Hindlimb muscle (tissue), 1 donor: Measurements from ENCODE around the gene TULP3. TPM values are rescaled to one million over a fixed set of nuclear protein-coding genes. Genes with fewer than 3 reads are reported as not detected.

ENCODE experiments used
- DNase-seq: peaks from one replicate; pipeline ENCODE4 v3.0.0-alpha.2; 2013
- polyA plus RNA-seq: library from polyadenylated mRNA; unstranded; fragments of 120-200 nt; gene quantifications from one replicate; pipeline ENCODE4 v1.2.1, GENCODE V29; 2013; ENCODE audit not compliant: insufficient read length

Gene TULP3
- polyA plus RNA-seq, 1 donor: 24.8 TPM

DNA sequence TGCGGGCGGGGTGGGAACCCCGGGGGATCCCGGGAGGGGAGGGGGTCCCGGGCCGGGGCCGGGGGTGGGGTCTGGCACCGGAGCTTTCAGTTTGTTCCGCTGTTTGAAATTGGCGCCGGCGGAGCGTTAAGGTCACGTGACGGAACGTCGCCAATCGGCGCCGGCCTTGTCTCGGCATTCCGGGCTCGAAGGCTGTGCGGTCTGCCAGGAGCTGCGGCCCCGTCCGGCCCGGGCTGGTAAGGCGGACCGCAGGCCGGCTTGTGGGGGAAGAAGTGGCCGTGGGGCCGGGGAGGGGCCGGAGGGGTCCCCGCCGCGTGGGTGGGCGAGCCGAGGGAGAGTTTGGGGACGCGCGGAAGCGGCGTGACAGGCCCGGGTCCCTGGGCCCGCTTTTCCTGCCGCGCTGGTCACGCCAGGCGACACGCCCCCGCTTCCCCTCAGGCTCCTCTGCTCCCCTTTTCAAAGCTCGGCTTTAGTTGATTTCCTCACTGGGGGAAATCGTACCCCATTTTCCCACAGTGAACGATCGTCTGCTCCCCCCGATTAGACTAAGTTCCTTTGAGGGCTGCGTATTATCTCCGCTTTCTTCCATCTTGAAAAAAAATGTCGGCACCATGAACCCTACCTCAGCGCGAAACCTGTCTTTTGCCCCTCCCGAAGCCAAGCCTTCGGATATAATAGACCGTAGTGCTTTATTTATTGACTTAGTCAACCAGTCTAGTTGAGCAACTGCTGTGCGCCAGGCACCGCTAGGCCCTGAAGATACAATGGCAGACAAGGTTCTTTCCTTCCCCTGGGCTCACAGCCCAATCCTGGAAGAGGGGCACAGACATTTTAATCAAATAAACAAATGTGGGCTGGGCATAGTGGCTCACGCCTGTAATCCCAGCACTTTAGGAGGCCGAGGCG lies 13.4 kb upstream of the TULP3 start, which contains the start of the genes FOXM1 and RHNO1:
TSS of gene FOXM1 (minus strand) at position 128 of the 906 bp plus-strand sequence. CDS start 2,696 bp downstream, outside the sequence.
TSS of gene RHNO1 (plus strand) at position 177 of the 906 bp plus-strand sequence. CDS start 8,144 bp downstream, outside the sequence.
- peak; percentile 95 for DNase-seq

- peak; percentile 15 for DNase-seq
Measured at GRCh38 chr12:2877953-2878732, 12.5 kb upstream of the TULP3 start.

DNA sequence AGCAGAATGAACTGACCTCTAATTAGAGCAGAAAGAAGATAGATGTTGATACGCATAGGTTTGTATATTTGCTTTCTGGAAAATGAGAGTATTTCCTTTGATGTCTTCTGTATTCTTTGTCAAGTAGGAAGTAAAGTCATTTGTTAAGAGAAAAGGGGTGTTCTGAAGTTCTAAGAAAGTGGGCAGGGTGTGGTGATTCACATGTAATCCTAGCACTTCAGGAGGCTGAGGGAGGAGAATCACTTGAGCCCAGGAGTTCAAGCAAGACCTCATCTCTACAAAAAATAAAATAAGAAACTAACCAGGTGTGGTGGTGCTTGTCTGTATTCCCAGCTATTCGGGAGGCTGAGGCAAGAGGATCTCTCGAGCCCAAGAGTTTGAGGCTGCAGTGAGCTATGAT lies 10.8 kb upstream of the TULP3 start:
- DNase-seq: no peak

- no peak for DNase-seq
Measured at GRCh38 chr12:2884810-2885209, 5.9 kb upstream of the TULP3 start.

- no peak for DNase-seq
Measured at GRCh38 chr12:2886768-2887450, 3.8 kb upstream of the TULP3 start.

GRCh38 chr12:2890001-2890387 lies 697 bp upstream of the TULP3 start:
- DNase-seq: no peak

GRCh38 chr12:2891240-2892053 lies 756 bp downstream of the TULP3 start:
- peak; percentile 72 for DNase-seq

DNA sequence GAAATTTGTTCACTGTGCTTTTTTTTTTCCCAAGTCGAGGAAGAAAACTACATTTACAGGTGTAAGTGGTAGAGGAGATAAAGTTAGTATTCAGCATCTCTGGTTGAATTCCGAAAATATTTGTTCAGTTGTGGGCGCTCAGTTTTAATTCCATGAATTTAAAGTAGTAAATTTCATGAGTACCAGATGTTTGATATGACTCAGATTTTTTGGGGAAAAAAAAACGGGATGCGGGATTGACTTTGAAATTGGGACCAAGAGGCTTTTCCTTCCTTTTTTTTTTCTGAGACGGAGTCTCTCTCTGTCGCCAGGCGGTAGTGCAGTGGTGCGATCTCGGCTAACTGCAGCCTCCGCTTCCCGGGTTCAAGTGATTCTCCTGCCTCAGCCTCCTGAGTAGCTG lies 1.6 kb downstream of the TULP3 start:
- peak; percentile 16 for DNase-seq

GRCh38 chr12:2893007-2893406 lies 2.3 kb downstream of the TULP3 start:
- DNase-seq: peak; percentile 54

GRCh38 chr12:2895051-2895451 lies 4.4 kb downstream of the TULP3 start:
- no peak for DNase-seq

DNA sequence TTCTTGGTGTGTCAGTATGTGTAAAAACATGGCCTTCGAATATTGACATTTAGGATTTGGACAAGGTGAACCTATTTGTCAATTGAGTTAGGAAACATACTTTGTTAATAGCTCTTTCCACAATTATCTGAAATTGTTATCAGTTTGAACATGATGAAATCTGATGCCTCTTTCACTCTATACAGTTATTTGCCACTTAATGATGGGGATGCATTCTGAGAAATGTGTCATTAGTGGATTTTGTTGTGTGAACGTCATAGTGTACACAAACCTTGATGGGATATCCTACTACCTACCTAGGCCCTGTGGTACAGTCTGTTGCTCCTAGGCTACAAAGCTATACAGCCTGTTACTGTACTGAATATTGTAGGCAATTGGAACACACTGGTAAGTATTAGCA lies 4.8 kb downstream of the TULP3 start:
- DNase-seq: no peak

GRCh38 chr12:2897418-2897817 lies 6.7 kb downstream of the TULP3 start:
- DNase-seq: no peak

- DNase-seq: no peak
Measured at GRCh38 chr12:2900642-2901041, 10.0 kb downstream of the TULP3 start.

DNA sequence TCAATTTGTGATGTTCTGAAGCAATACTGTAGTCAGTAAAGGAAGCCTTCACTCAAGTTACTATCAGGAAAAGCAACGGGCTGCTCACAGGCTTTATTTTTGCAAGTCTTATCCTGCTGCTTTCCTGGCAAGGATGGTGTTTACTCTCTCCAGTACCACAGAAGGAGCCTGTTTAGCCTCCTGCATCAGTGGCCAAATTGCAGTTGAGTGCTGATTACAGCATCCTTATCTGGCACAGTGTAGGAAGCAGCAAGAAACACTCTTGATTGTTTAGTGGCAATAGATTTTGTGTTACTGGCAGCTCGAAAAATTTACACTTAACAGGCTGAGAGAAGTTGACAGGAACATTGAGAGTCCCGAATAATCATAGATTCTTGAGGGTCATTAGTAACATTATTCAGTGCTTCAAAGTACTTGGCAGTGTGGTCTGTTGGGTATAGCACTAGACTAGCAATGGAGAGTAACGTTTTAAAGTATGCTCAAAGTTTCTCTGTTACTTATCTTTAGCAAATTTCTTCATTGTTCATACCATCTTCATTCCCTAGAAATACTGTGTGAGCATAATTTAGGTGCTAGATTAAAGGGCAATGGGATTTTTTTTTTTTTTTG lies 11.7 kb downstream of the TULP3 start:
- no peak for DNase-seq

DNA sequence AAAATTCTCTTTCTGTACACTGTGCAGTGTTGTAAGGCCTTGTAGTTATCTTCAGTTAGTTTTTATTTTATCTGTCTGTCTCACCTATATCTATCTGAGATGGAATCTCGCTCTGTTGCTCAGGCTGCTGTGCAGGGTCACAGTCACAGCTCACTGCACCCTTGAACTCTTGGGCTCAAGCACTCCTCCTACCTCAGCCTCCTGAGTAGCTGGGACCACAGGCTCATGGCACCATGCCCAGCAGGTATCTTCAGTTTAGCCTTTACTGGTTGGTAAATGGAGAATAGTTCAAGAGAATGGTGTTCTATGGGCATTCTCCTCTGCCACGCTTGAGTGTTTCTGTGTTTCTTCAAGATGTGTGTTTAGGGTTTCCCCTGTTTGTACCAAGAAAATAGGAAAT lies 13.6 kb downstream of the TULP3 start:
- no peak for DNase-seq

- DNase-seq: no peak
Measured at GRCh38 chr12:2912216-2912575, 21.5 kb downstream of the TULP3 start.

- DNase-seq: no peak
Measured at GRCh38 chr12:2919249-2919648, 28.6 kb downstream of the TULP3 start.

DNA sequence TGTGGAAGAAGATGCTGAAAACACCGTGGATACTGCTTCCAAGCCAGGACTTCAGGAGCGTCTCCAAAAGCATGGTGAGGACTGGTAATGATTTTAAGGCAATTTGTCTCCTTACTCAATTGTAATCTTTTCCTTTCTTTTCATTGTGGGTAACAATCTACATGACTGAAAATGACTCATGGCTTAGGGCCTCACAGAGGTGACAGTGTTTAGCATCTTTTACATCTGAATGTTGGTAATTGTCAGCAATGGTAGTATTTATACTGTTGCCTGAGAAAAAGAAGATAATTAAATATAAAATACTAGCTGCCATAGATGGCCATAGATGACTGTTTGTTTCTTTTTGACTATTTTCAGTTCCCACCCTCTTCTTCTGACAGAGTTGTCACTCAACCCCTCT lies 31.6 kb downstream of the TULP3 start:
- DNase-seq: no peak

- DNase-seq: no peak
Measured at GRCh38 chr12:2923057-2923456, 32.4 kb downstream of the TULP3 start.

GRCh38 chr12:2924019-2924418 lies 33.3 kb downstream of the TULP3 start:
- DNase-seq: no peak

DNA sequence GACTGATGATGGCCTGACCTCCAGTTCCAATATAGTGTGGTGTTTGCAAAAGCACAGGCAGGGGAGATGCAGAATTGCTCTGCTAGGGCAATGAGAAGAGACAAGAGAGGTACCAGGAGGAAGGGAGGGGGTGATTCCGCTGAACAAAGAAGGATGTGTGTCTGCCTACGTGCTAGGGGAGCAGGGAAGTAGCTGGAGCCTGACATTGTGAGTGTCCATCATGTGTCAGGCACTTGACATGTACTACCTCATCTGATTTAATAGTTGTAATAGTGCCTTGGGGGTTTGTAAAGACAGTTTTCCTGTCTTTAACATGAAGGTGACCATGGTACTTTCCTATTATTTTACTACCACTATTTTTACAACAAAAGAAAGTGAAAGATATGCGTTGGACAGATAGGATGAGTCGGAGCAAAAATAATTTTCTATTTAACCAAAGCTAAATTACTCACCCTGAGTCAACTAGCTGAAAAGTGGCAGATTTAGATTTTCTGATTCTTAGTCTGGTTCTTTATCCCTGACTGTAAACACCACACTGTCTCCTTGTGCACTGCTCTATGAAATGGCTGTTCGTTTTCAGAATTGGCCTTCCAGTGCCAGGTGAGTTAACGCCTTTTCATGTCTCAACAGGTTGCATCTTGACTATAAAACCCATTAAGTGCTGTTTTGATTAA lies 34.8 kb downstream of the TULP3 start:
- DNase-seq: no peak
